Peyer's patch (tissue), 4 donors: ENCODE results near the gene HOXC5.

Experiments used
- POLR2A ChIP-seq, 2 donors: fragments of 450-650 bp; IDR thresholded peaks; one replicate each; pipeline ENCODE4 v1.5.1; 2017; ENCODE audit warnings: antibody characterized with exemption in 2 of 2, mild to moderate bottlenecking in 2 of 2, moderate library complexity in 2 of 2
- TF ChIP-seq, protein P1 (sequence below), 6 experiments: fragments of 450-650 bp in 4 of 6; fragments of 200-600 bp in 2 of 6; sonication (generic) in 1 of 6; IDR thresholded peaks; one replicate each; pipeline ENCODE4 v1.5.1; 2017 to 2019; ENCODE audit warnings: antibody characterized with exemption in 6 of 6, mild to moderate bottlenecking in 3 of 6, moderate library complexity in 1 of 6

DNA sequence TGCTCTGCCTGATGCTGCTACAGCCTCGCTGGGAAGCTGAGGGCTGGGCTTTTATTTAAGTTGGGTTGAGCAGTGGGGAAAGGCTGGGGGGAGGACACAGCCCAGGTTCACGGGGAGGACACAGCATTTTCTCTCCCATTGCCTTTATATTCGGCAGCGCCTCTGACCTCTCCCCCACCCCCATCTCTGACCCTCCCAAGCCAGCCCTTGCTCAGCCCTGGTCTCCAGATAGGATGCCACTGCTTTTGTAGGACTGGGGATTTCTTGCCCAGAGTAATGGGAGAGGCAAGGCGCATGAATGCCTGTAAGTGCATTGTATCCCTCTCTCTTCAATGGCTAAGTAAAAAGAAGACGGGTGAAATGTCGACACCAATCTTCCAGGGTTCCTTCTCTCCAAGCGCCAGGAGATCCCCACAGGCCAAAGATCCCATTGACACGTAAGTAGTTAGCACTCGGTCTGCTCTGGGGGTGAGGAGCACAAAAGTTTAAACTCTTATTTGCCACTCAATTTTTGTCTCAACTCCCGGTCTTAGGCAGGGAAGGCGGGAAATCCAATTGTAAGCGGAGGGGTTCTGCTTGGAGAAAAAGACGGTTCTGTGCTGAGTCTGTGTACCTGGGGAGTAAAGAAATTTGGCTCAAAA, 25.4 kb downstream of the HOXC5 start:
- no peak for TF ChIP-seq POLR2A (IDR thresholded peaks at IDR 0.05)
- TF ChIP-seq, protein P1, sequence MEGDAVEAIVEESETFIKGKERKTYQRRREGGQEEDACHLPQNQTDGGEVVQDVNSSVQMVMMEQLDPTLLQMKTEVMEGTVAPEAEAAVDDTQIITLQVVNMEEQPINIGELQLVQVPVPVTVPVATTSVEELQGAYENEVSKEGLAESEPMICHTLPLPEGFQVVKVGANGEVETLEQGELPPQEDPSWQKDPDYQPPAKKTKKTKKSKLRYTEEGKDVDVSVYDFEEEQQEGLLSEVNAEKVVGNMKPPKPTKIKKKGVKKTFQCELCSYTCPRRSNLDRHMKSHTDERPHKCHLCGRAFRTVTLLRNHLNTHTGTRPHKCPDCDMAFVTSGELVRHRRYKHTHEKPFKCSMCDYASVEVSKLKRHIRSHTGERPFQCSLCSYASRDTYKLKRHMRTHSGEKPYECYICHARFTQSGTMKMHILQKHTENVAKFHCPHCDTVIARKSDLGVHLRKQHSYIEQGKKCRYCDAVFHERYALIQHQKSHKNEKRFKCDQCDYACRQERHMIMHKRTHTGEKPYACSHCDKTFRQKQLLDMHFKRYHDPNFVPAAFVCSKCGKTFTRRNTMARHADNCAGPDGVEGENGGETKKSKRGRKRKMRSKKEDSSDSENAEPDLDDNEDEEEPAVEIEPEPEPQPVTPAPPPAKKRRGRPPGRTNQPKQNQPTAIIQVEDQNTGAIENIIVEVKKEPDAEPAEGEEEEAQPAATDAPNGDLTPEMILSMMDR (IDR thresholded peaks at IDR 0.05) = no peak
